Measurements from ENCODE around the gene FOXP1.
"Not testable (repeated sequence)": the region's sequence is repeated elsewhere in the genome, so short reads cannot be mapped to it uniquely, and the experiment has no call there.

FOXP1 gene

DNA sequence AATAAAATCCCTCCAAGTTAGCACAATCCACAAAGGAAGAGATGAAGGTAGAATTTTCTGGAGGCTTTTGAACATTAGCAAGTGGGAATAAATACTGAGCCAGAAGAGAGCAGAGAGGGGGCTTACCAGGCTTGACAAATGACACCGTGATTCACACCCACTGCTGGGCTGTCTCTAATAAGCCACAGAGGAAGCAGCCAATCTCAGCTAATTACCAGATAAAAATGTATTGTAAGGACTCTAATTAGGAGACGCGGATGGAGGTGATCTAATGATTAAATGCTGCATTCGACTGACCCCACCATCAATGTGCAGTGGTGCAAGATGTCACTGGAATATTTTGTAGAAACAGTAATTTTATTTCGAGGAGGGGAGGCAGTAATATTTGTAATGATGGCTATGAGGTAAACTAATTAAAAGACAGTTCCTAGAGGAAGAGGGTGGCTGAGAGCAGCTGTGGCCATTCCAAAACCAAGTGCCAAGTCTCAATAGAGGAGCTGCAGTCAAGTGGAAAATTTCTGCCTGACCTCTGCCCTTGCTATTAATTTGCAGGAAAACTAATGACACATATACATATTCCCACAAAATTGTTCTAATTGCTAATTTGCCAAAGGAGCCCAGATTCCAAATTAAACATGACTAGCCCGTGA lies 602.2 kb downstream of the FOXP1 start:
- no peak for DNase-seq

DNA sequence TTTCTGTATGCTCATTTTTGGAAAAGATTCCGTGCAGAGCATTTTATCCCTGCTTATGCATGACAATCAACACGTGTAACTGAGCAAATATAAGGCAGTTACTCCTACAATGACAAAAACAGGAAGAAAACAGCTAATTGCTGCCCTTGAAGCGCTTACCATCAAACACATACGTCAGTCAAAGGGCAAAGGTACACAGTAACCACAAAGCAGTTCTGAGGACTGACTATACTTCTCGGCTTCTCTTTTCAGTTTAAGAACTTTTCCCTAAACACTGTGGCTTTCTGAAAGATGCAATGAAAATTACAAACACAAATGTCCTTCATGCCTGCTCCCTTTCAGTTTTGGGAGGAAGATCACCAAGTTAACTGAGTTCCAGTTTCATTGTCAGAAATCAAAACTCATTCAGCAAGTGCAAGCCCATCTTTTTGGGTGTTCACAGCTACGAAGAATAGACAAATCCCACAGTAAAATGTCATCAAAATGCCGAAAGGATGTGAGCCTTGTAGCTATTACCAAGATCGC lies 602.8 kb downstream of the FOXP1 start:
- no peak for DNase-seq

DNA sequence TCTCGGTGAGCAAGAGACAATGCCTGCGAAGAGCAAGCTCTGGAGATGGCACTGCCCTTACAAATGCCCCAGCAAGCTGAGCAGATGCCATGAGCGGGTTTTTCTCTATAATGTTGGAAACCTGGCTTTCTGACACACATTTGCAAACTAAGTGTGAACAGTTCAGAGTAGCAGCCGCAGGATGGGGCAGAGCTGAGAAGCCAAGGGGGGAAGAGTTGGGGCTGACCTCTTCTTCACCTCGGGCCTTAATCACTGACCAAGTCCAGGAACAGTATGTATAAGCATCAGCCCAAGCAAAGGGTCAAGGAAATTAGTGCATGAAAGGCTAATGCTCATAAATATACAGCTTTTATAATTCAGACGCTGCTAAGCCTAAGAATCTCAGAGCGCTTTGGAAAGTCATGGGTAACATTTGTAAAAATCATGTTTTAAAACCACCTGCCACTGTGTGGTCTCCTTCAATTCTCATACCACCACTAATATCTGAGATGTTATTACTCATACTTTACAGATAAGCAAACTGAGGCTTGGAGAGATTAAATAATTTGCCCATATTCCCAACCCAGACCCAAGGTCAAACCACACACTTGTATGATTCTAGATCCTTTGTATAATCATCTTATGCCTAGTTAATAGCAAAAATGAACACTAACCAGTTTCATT lies 603.4 kb downstream of the FOXP1 start:
- no peak for DNase-seq

DNA sequence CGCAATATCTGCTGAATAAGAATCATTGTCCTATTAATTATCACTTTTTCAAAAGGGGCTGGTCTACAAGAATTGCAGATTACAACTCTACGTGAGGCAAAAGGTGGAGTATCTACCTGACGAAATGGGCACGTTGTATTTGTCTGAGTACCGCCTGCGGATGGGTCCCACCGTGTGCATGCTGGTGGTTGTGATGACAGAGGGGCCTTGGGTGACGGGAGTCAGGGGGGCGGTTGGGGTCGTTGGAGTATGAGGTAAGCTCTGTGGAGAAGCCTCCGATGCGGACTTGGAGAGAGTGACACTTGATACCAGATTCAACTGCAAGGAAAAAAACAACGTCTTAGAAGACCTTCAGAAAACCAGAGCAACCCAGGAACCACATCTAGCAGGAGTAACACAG lies 605.8 kb downstream of the FOXP1 start:
- no peak for DNase-seq

DNA sequence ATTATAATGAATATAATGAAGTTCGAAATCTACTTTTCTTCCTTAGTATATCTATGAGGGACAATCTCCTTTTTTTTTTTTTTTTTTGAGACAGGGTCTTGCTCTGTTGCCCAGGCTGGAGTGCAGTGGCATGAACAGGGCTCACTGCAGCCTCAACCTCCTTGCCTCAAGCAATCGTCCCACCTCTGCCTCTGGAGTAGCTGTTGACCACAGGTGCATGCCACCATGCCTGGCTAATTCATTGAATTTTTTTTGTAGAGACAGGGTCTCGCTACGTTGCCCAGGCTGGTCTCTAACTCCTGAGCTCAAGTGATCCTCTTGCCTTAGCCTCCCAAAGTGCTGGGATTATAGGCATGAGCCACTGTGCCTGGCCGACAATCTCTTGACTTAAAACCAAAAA lies 607.5 kb downstream of the FOXP1 start:
- DNase-seq, result not testable (repeated sequence)

DNA sequence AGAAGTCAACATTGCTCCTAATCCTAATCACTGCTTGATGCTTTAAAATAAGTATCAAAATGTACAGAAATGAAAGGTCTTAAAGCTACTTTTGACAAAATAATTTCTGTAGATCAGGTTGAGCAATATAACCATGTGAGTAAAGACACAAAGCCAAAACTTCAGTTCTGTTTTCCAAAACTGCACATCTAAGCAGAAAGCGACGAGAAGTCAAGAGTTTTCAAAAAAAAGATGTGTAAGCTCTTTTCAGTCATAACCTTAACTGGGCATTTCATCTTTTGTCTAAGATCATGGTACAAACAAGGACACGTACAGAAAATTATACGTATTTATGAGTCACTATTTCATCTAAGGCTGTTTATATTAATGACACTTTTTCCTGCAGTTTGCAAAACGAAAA lies 608.8 kb downstream of the FOXP1 start:
- DNase-seq, result no peak

DNA sequence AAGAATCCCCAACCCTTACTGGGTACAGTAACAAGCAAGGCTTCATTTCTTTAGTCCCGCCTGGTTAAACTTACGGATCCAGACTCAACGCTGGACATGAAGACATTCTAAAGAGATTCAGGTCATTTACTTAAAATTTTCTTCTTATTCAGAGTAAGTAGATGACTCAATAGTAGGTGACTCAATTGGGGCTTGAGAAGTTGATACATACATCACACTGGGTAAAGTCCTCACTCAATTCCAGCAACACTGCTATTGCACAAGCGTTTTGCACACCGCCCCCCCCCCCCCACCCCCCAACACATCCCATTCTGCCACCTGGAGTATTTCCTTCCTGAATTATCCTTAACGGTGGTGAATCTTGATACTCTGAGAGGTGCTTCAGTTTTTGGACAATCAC lies 610.0 kb downstream of the FOXP1 start:
- DNase-seq, result no peak

DNA sequence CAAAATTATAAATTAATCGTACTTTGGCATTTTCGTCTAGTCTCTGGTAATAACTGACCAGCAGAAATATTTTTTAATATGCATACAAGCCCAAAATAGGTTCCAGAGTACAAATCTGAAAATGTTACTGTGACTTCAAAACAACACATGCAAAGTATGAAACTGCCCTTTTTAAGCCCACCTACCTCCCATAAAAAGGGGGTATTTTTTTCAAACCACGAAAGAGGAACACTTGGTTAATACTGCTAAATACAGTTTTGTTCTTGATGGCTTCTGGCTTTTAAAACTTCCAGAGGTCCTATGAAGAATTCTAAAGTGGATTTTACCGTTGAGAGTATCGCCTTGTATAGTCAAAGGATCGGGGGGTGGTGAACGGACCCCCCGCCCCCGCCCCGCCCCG lies 610.7 kb downstream of the FOXP1 start:
- DNase-seq, result no peak

DNA sequence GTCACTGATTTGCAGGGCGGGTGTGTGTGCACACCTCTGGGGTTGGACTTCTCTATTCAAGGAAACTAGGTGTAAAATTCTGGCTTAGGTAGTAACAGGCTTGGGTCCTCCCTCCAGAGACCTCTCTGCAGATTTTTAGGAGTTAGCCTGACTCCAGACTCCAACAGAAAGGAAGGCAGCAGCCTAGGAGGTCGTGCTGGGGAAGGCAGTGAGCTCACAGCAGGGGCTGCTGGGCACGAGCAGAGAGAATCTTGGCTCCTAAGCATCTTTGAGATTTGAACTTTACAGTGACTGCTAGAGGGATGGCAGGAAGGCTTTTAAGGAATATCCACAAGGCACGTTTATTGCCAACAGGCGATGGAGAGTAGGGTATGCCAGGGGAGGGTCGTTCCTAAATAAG lies 612.6 kb downstream of the FOXP1 start:
- no peak for DNase-seq

DNA sequence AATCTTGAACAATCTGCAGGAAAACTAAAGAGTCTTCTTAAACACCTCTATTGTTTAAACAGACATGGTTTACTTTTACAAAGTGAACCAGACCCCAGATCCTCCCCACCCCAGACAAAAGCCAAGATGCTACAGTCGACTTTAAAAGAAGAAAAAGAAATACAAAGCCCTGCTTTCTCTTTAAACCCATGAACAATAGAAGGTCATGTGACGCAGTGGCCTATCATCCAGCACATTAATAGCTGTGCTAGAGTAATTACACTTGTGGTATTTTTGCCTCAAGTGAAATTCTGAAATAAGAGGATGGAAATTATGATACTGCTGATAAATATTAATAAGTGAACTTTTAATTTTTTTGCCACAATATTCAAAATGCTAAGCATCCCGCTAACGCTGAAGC lies 613.4 kb downstream of the FOXP1 start:
- no peak for DNase-seq

DNA sequence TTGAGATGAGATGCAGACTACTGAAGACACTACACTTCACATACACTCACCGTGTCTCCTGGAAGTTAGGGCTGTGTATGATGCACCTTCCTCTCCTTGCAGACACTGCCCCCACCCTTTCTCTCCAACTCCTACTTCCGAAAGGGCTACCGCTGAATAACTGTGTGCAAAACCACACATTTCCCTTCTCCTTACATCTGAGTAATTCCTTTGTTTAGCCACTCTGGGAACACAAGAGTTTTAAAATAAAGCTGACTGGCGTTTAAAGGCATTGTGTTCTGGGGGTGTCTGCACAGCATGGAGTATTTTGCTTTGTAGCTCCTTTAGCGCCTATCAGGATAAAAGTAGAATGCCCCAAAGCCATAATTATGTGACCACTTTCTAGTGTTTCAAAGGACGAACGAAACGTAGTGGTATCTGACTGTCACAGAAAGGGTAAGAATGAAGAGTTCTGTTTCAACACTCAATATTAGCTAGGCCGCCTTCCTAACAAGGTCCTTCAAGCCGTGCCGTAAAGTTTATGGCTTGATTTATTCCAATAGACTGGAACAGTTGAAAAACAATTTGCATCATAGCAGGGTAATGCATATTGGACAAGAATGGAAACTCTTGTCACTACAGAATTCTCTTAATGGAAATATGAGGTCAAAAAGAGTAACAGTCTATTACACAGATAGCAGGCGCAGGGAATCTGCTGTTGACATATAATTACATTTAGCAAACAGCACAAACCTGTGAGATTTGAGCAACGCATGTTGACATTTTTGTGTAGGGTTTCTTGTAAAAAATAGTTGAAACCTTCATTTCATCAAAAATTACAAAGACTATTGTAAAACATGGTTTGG lies 619.9 kb downstream of the FOXP1 start:
- DNase-seq, result no peak

DNA sequence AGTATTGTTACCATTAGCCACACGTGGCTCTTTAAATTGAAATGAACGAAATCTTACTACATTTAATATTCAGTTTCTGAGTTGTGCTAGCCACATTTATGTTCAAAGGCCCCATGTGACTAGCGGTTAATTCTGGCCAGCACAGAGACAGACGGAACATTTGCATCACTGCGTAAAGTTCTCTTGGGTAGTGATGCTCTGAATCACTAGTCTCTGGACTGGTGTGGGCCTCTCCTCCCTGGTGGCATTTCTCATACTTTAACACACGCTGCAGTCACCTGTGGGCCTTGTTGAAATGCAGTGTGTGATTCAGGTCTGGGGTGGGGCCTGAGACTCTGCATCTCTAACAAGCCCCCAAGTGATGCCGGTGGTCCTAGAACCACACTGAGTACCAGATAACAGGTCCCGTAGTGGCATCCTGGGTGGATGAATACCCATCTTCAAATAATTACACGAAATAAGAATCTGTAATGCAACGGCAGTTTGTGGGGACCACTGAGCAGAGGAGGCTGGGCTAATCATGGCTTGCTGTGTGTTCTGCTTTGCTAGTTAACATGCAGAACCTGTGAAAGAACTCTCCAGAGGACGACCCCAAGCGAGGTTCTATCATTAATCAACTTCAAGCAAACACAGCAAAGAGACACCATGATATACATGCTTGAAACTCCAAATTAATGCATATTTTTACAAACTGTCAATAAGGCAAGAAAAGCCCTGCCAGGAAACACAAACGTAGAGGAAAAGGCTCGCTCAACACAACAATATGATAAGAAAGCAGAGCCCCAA lies 623.8 kb downstream of the FOXP1 start:
- DNase-seq, result no peak

DNA sequence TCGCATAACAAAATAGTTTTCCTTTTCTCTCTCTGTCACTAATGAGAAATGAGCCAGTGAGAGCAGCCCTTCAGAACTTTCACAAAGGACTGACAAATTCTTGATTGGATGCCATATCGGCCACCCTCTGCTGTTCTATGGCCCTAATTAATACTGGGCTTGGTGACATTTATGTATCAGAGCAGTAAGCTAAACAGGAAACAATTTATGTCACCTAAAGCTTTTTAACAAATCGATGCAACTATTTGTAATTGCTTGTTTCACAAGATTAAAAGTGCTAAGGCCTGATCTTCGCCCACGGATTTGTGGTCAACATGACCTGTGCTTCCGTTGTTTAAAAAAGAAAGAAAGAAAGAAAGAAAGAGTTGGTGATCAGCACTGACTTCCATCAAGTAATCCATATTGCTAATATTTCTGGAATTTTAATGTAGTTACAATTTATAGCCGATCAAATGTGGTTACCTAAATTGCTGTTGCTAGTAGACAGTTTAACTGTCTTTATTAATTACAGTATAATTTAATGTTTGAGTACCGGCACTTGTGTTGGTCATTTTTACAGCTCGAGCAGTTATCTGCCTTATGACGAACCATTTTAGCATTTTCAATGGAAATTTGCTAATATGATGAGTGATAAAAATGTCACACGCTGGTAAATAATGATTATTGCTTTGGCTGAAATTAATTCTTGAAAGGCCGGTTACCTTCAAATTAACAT lies 631.3 kb downstream of the FOXP1 start:
- DNase-seq, result no peak

DNA sequence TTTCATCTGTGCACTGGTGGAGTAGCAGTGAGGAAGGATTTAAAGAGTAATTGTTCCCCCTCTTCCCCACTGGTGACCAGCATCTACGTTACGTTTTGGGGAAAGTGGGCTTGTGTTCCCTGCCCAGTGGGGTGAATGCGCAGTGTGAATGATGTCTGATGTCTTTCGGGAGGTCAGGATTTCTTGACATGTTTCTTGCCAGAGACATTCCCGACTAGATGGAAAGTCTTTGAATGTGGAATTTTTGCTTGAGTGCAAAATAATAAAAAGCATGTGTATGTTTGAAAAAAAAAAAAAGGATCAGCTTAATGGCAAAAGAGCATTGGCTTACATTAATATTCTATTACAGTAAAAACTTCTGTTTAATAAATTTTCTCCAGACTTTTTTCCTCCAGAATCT lies 632.2 kb downstream of the FOXP1 start:
- DNase-seq, result no peak

DNA sequence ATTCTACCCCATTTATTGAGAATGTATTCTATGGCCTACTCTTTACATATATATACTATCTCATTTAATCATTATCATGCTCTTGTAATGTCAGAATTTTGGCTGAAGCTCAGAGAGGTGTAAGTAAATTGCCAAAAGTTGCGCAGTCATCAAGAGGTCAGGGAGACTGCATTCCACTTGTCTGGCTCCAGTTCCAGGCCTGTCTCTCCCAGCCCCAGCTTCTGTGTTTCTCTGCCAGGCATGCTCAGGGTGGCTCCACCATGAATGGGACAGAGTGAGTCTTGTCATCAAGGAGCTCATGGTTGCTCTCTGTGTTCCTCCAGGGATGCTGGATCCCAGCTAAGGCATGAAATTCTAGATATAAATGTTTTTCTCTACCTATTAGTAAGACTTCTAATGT lies 635.9 kb downstream of the FOXP1 start:
- no peak for DNase-seq

DNA sequence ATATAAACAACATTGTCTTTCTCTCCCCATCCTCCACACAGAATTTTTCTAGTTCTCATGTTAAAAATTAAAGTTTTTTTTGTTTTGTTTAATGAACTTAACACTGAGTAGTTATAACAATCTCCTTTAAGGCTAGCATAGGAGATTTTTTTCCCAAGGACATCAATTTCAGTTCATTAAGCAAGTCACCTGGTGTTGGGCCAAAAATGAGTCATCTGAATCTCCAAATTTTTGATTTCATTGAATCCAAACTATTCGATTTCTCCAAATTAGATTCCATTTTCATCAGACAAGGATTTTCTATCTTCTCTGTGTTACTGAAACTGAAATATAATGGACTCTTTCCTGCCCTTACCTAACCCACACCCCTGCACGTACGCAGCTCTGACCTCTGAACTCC lies 639.6 kb downstream of the FOXP1 start:
- DNase-seq, result no peak

DNA sequence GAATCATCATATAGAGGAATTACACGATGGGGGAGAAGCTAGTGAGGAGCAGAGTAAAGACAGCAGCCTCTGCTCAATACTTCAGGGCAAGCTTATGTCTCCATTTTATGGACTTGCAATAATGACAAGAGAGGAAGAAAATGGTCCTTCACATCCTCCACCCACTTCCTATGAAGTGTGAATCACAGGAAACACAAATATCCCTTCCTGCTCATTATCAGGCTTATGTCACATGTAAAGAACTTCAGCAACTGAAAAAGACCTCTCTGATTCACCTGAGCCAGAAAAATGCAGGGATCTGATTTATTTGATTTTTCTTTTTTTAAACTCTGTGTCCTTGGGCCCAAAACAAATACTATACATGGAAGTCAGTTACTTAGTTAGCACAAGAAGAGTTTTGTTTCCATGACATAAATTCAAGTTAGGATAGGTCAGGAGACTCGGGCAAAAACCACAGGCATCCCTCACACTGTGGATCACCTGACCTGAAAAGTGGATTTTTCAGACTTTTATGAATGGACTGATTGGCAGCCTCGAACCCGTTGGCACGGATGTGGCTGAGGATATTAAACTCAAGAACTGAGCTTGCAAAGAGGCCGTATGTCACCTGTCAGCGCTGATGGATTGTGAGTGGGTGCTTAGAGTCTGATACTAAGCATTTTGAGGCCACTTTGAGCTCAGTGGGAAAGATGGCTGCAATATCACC lies 650.3 kb downstream of the FOXP1 start:
- DNase-seq, result no peak

DNA sequence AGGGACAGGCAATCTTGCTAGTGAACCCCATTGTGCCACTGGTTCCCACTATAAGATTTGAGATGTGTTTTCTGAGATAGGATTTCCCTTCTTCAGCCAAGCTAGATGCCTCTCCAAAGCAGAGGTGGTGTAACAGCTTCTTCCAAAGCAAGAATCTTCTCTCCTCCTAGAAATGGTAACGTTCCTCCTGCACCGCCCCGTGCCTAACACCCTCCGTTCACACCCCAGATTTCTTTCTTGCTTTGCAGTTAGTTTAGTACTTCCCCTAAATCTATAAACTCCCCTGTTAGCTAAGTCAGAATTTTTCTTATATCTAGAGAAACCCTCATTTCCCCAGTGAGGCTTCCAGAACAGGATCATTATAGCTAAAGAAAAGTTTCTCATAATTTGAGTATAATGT lies 653.5 kb downstream of the FOXP1 start:
- DNase-seq, result no peak

DNA sequence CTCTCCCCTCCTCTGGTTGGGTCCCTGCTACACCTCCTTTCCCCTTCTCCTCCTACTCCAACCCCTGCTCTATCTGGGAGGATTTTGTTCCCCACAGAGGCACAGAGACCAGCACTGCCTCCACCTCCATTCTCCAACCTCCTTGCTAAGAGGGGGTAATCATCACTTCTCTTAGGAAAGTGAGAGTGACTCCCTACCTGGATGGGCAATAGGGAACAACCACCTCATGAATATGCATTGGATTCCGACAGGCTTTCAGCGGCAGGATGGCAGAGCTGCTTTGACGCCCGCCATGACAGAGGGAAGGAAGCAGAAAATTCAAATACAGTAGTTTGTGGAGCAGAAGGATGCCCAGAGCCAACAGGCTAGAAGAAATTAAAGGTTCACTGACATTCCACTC lies 656.3 kb downstream of the FOXP1 start:
- DNase-seq, result no peak

DNA sequence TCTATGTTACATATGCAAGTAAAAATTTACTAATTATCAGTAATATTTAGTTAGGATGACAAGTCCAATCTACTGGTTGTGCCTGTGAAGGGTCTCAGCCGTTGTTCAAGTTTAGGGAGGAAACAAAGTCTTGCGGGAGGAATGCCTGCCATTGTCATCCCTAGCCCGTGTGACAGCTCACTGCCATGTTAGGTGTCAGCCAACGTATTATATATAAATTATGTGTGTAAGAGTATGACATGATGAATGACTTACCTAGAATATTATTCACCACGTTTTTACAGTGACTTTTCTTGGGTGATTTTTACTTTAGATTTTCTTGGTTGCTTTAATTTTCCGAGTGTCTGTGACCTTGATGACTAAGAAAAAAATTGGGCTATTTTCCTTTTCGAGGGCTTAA lies 656.7 kb downstream of the FOXP1 start:
- DNase-seq, result no peak

DNA sequence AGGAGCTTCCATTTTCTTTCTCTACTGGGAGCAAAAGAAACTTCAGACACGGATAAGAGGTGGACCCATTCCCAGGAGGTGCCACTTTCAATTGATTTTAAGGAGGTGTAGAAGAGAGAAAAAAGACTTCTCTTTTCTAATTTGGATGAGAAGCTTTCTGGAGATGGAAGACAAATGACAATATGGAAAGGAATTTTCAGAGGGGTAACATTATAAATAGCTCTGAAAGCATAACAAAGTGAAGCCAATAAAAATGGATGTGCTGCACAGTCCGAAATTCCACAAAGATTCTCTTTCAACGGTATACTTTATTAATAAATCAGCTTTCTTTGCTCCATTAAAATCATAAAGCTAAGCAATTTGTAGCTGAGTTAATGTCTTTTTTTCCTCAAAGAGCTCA lies 663.9 kb downstream of the FOXP1 start:
- DNase-seq, result no peak

DNA sequence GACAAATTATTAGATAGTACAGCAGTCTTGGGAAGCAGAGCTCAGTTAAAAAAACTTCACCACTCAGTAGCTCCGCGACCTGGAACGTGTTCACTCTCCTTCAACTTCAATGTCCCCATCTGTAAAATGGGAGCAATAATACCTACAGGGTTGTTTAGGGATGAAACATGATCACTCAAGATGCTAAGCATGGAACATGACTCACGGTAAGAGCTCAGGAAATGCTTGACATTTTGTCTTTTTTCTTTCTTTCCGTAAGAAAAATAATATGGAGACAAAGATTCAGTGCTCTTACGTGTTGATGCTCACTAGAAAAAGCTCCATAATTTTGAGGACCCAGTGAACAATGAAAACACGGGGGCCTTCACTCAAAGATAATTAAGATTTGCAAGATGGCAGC lies 664.4 kb downstream of the FOXP1 start:
- no peak for DNase-seq
